Activated CD4-positive, CD25-positive, alpha-beta regulatory T cell treated with anti-CD3 and anti-CD28 coated beads, Interleukin-2, amount 50 U/mL, for 72 hours (primary cell): ENCODE results near the gene KRTAP4-8.
"Not testable (repeated sequence)": the region's sequence is repeated elsewhere in the genome, so short reads cannot be mapped to it uniquely, and the experiment has no call there.

Experiments
- DNase-seq: peaks from one replicate; pipeline ENCODE4 v3.0.0; 2021

KRTAP4-8 gene

DNA sequence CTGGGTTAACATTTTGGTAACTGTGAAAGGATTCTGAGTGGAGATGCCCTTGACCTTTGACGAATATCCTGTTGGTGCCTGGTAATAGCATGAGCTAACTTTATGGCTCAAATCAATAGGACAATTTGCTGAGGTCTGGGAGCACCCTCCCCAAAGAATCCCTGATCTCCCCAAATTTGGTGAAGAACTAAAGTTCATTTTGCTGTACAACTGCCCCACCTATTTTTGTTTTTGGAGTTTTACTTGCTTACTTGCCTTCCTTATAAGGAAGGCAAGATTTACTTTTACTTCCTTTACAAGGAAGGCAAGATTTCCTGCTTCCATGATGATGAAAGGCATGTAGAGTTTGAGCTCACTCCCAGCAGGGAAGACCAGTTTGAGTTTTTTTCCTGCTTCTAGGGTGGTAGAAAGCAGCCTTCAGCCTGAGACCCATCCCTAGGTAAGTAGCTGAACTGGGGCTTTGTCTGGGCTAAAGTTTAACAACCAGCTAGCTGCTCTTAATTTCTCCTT lies 10.1 kb upstream of the KRTAP4-8 start:
- no peak for DNase-seq

DNA sequence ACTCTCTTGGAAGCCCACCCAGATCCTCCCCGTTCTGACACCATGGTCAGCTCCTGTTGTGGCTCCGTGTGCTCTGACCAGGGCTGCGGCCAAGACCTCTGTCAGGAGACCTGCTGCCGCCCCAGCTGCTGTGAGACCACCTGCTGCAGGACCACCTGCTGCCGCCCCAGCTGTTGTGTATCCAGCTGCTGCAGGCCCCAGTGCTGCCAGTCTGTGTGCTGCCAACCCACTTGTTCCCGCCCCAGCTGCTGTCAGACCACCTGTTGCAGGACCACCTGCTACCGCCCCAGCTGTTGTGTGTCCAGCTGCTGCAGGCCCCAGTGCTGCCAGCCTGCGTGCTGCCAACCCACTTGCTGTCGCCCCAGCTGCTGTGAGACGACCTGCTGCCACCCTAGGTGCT lies 7.4 kb upstream of the KRTAP4-8 start, which contains the start of gene KRTAP4-9:
Gene KRTAP4-9 (plus strand): TSS at position 43 of the 400 bp plus-strand sequence. CDS start 0 bp downstream, at position 43.
- not testable (repeated sequence) for DNase-seq

DNA sequence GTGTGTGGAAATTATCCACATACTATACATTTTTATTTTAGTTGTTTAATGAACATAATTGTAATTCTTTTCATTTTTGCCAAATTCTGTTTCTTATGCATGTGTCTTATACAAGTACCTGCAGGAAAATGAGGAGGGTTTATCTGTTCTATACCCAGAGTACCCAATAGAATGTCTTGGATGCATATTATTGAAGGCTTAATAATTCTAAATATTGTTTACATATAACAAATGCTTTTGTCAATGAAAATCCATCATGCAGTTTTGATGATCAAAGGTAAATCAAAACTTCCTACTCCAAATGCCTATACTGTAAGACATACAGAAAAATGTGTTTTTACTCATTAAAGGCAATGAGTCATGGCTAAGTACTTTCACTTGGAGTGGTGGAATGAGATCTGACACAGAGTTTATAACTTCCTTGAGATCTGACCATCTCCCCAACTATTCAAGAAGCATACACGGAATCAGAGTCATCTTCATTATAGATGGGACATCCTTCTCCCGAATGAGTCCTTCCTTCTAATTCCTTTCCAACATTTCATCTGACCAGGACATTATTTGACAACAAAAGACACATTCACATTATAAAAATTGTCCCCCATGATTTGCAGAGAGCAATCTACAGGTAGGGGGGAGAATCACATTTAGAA lies 6.6 kb upstream of the KRTAP4-8 start:
- not testable (repeated sequence) for DNase-seq

DNA sequence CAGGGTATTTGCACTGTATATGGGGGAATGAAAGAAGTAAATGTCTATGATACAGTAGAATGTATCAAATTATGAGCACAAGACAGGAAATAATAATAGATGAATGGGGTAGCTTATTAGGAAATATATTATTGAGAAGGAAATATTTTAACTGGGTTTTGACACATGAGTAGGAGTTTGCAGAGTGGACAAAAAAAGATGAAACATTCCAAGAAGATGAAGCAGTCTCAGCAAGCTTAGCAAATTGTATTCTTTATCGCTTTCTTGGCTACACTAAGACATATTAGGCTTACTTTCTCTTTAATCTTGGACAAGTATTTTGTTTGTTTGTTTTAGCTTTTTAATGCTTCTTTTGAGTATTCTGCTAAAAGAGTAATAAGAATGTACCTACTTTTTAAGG lies 6.0 kb upstream of the KRTAP4-8 start:
- no peak for DNase-seq

DNA sequence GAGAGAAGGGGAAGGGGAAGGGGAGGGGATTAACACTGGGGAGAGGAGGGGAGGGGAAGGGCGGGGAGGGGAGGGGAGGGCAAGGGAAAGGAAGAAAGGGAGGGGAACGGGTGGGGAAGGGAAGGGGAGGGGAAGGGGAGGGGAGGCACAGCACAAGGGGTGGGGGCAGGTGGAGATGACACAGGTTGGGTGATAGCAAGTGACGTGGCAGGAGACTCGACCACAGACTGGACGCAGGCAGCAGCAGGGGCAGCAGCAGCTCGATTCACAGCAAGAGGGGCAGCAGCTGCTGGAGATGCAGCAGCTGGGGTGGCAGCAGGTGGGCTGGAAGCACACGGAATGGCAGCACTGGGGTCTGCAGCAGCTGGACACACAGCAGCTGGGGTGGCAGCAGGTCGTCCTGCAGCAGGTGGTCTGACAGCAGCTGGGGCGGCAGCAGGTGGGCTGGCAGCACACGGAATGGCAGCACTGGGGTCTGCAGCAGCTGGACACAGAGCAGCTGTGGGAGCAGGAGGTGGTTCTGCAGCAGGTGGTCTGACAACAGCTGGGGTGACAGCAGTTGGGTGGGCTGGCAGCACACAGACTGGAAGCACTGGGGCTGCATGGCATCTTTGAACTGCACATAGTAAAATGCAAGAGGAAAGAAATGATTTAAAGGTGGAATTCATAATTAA lies 3.8 kb upstream of the KRTAP4-8 start, which contains the start of gene KRTAP4-16:
Gene KRTAP4-16 (minus strand): TSS at position 624 of the 674 bp plus-strand sequence. CDS start 0 bp downstream, at position 624.
- no peak for DNase-seq

DNA sequence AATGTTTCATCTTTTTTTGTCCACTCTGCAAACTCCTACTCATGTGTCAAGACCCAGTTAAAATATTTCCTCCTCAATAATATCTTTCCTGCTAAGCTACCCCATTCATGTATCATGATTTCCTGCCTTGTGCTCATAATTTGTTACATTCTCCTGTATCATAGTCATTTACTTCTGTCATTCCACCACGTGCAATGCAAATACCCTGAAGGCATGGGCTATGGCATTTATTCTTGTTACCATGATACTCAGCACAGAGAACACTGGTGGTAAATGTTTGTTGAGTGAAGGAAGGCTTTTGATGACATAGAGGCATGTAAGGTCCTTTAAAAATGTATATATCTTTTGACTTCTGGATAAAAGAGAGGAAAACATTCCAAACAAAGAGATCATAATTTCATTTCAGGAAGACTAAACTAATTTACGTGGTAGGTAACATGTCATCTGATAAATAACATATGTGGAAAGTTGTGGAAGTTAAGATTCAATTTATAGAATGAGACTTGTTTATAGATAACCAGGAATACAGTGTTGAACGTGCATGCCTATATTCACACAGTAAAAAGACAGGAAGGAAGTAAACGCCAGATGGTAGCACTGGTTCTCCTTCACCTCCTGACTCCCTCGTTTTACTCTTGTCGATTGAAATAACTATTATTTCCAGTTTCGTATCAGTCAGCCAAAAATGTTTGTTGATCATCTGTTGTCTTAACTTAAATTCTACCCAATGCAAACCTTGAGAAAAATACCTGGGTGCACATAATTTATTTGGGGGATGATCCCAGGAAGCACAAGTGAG lies 1.9 kb upstream of the KRTAP4-8 start:
- DNase-seq, result not testable (repeated sequence)

DNA sequence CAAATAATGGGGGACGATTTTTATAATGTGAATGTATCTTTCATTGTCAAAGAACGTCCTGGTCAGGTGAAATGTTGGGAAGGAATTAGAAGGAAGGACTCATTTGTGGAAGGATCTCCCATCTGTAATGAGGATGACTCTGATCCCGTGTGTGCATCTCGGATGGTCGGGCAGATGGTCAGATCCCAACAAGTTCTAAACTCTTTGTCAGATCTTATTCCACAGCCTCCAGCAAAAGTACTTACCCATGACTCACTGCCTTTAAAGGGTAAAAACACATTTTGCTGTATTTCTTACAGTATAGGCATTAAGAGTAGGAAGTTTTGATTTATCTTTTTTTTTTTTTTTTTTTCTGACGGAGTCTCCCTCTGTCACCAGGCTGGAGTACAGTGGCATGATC lies 539 bp upstream of the KRTAP4-8 start:
- no peak for DNase-seq

DNA sequence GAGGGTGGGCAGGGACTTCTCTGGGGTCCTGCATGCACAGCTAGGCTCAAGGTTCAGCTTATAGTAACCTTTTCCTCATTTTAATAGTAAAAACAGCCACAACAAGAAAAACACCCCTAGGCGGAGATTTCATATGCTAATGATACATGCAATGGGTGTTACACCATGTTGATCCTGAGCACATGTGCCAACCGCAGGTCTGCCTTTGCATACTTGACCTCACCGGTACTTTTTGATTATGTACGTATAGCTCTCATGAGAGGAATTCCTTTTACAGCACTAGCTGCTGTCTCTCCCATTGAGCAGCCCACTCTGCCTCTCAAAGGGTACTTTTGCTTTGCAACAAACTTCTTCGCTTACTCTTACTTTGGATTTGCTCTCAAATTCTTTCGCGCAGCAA lies 1.9 kb downstream of the KRTAP4-8 start:
- DNase-seq, result no peak

DNA sequence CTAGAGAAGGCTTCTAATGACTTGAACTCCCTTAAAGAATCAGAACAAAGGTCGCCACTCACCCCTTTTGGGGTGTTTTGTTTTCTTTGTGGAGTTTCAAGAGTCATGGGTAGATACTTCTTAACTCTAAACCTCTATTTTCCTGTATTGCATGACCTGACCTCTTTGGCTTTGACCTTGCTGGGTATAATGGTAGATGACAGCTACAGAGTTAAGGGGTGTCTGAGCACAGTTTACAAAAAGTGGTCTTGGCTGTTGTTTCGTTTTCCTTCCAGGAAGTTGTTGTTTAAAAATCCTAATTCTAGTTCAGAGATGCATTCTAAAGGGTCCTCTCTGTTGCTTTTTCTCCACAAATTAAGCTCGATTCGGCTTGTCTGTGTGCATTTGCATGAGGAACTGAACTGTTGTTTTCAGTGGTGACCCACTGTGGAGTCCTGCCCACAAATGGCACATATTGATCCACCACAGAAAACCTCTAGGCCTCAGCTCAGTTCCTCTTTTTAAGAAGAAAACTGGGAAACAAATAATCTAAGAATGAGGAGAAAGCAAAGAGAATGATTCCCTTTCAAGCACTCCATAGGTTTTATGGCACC lies 9.1 kb downstream of the KRTAP4-8 start:
- not testable (repeated sequence) for DNase-seq

DNA sequence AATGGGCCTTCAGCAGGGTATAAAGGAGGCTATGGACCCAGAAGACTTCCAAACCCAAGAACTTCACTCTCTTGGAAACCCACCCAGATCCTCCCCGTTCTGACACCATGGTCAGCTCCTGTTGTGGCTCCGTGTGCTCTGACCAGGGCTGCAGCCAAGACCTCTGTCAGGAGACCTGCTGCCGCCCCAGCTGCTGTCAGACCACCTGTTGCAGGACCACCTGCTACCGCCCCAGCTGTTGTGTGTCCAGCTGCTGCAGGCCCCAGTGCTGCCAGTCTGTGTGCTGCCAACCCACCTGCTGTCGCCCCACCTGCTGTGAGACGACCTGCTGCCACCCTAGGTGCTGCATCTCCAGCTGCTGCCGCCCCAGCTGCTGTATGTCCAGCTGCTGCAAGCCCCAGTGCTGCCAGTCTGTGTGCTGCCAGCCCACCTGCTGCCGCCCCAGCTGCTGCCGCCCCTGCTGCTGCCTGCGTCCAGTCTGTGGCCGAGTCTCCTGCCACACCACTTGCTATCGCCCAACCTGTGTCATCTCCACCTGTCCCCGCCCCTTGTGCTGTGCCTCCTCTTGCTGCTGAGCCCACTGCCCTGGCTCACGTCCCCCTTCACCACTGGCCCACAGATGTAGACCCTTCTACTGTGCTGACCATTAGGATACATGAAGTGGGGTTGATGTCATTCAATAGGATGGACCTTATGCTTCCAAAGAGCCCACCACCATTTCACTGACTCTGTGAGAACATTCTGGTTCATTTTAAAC lies 13.7 kb downstream of the KRTAP4-8 start, which contains the start of gene KRTAP4-7:
Gene KRTAP4-7 (plus strand): TSS at position 51 of the 757 bp plus-strand sequence. CDS start 57 bp downstream, at position 108.
- DNase-seq, result not testable (repeated sequence)

DNA sequence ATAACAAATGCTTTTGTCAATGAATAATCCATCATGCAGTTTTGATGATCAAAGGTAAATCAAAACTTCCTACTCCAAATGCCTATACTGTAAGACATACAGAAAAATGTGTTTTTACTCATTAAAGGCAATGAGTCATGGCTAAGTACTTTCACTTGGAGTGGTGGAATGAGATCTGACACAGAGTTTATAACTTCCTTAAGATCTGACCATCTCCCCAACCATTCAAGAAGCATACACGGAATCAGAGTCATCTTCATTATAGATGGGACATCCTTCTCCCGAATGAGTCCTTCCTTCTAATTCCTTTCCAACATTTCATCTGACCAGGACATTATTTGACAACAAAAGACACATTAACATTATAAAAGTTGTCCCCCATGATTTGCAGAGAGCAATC lies 14.5 kb downstream of the KRTAP4-8 start:
- not testable (repeated sequence) for DNase-seq

DNA sequence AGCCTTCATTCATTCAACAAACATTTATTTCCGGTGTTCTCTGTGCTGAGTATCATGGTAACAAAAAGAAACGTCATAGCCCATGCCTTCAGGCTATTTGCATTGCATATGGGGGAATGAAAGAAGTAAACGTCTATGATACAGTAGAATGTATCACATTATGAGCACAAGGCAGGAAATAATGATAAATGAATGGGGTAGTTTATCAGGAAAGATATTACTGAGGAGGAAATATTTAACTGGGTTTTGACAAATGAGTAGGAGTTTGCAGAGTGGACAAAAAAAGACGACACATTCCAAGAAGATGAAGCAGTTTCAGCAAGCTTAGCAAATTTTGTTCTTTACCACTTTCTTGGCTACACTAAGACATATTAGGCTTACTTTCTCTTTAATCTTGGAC lies 15.3 kb downstream of the KRTAP4-8 start:
- DNase-seq, result no peak

DNA sequence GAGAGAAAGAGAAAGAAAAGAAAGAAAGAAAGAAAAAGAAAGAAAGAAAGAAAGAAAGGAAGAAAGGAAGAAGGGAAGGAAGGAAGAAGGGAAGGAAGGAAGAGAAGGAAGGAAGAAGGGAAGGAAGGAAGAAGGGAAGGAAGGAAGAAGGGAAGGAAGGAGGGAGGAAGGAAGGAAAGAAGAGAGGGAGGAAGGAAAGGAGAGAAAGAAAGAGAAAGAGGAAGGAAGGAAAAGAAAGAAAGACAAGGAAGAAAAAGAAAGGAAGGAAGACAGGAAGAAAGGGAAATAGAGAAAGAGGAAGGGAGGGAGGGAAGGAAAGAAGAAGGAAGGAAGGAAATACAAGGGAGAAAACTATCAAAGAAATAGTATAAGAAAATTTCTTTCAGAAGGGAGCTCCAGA lies 21.2 kb downstream of the KRTAP4-8 start:
- no peak for DNase-seq

DNA sequence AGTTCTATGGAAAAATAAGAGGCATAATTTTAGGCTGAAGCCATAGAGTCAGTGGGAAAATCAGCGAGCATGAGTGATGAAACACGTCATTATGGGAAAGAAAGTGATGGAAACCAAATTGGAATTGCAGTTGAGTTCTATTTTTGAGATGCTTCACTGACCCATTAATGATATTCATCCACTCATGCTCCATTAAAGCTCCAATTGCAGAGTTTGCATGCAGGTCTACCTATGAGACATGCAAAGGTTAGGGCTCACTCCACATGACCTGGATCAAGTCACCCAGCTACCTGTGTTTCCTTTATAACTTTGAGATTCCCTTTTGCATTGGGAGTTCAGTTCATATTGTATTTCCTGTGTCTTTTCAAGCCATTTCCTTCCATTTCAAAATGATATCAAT lies 24.3 kb downstream of the KRTAP4-8 start:
- no peak for DNase-seq

DNA sequence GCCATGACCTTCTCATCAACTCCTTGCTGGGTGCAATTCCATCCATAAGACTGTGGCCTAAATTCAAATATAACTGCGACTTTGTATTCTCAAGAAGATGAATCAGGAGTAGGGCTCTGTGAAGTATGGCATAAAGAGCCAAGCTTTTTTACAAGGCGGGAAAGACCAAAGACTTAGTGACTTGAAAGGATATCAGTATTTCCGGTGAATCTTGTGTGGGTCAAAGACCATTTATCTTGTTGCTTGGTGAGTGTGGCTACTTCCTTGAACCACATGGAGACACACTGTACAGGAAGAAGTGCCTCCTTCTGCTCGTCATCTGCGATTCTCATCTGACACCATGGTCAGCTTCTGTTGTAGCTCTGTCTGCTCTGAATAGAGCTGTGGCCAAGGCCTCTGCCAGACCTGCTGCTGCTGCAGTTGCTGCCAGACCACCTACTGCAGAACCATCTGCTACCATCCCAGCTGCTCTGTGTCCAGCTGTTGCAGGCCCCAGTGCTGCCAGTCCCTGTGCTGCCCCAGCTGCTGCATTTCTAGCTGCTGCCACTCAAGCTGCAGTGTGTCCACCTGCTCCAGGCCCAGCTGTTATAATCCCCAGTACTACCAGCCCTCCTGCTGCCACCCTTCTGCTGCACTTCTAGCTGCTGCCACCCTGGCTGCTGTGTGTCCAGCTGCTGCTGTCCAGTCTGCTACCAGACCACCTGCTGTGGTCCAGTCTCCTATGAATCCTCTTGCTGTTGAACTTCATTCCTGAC lies 26.2 kb downstream of the KRTAP4-8 start:
- no peak for DNase-seq

DNA sequence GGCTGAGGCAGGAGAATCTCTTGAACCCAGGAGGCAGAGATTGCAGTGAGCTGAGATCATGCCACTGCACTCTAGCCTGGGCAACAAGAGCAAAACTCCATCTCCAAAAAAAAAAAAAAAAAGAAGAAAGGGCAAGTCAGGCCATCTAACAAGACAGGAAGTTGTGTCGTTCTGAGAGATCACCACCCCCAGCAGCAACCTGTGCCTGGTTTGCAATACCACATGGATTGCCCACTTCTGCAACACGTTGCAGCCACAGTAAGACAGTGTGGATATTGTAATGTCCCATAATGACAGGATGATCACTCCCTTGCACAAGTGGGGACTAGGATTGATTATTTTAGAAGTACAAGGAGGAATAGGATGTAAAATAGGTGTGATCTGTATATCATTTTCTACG lies 28.9 kb downstream of the KRTAP4-8 start:
- DNase-seq, result no peak

DNA sequence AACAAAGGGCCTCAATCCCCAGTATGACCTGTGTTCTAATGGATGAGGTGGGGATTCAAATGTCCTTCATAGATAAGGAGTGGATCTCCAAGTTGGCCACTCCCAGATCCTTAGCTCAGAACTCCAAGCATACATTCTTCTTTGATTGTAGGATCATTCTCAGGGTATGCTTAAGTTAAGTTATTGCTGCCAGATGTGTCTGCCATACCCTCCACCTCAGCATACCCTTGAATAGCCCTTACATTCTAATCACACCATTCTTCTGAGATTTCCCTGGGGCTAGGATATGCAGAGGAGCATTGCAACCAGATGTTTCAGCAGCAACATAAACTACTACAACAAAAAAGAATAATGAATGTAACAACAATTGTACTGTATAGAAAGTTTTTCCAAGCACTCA lies 30.7 kb downstream of the KRTAP4-8 start:
- DNase-seq, result no peak

DNA sequence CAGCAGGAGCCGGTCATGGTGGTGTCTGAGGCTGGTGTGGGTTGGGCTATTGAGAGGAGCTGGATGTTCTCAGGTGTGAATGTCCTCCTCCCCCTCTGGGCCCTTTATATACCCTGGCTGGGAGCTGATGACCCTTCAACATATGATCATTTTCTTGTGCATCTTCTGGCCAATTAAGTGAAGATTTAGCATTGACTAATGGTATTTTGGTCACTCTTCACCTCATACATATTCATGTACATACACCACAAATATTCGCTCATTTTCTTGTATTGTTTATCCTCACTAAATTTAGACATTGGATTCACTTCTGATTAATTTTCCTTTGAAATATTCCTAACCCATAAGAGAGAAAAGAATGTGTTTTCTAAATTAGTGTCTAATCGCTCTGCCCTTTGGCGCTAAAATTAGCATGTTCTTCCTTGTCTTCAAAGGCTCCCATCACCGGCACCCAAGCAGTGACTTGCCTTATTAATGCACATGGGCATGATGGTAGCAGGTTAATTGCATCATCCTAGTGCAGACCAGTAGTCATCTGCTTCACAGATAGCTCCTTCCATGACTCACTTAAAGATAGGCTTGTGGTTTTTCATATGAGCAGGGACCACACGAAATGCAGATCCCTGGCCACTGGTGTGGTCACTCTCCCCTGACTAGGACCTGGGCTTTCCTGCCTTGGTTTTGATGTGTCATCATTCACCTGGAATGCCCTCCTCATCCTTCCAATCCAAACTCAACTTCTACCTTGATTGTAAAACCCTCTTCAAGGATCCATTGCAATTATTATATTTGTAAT lies 31.9 kb downstream of the KRTAP4-8 start, which contains the start of gene KRTAP2-4:
Gene KRTAP2-4 (minus strand): TSS at position 51 of the 796 bp plus-strand sequence. CDS start 34 bp downstream, at position 17.
- no peak for DNase-seq

DNA sequence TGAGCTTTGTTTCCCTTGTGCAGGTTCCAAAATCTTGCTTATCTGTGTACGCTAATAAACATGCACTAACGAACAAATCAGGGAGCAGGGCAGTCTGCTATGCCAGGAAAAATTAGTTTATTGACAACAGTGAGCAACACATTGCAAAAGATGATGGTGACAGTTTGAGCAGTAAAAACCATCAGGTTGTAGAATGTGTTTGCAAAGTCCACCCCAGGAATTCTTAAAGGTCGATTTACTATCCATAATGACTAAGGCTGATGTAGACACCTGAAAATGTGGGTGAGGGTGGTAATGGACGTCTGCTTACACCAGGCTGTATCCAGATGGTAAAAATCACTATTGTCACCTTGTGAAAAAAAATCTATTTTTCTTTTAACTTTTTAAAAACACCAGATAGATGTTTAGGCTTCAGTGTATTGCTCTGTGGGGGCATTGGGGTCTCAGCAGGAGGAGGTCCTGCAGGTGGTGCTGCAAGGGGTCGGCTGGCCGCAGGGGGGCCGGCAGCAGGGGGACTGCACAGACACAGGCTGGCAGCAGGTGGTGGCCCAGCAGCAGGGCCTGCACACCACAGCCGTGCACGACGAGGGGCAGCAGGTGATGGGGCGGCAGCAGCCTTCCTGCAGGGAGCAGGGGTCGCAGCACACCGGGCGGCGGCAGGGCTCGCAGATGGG lies 32.8 kb downstream of the KRTAP4-8 start:
- DNase-seq, result not testable (repeated sequence)

DNA sequence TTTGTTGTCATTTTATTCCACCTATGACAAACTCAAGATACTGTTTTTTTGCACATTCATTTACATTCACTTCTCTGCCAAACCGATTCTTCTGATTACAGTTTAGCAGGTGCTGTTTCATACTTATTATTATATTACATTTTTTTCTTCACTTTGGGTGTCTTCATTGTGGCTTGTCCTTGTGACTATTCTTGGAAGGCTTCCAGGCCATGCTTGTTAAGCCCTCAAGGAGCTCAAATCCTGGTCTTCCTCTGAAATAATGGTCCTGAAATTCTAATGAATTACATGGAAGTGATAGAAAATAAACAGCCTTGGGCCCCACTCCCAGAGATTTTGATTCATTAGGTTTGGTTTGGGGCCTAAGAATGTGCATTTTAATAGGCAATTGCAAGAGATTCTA lies 33.6 kb downstream of the KRTAP4-8 start:
- DNase-seq, result no peak
